HepG2 (cell line): Measurements from ENCODE around the gene DDX50. TPM values are rescaled to one million over a fixed set of nuclear protein-coding genes. Genes with fewer than 3 reads are reported as not detected.
A peak's percentile ranks its signal among the peaks of the same experiment; 100 is the strongest.

ENCODE experiments used
- CBX5 ChIP-seq: sonication (generic); formaldehyde crosslinking; IDR thresholded peaks from 2 replicates; pipeline ENCODE4 v1.4.0; 2020; ENCODE audit warnings: missing genetic modification reagents, borderline replicate concordance
- FOXK1 ChIP-seq: sonication (generic); formaldehyde crosslinking; IDR thresholded peaks from 2 replicates; pipeline ENCODE4 v1.4.0; 2020; ENCODE audit warnings: low read depth, missing genetic modification reagents, borderline replicate concordance
- GATAD1 ChIP-seq: IDR thresholded peaks from 2 replicates; pipeline ENCODE4 v1.6.1; 2016; ENCODE audit warnings: missing genetic modification reagents, missing compliant biosample characterization
- GATAD2A ChIP-seq: IDR thresholded peaks from 2 replicates; pipeline ENCODE4 v1.6.1; 2016
- GLMP ChIP-seq: sonication (generic); formaldehyde crosslinking; IDR thresholded peaks from 2 replicates; pipeline ENCODE4 v1.9.0; 2021; ENCODE audit warnings: missing genetic modification reagents, mild to moderate bottlenecking, borderline replicate concordance
- GTF2F1 ChIP-seq: fragments of 150-350 bp; IDR thresholded peaks from 2 replicates; pipeline ENCODE4 v1.6.1; 2014; ENCODE audit warnings: low read length
- HMGXB4 ChIP-seq, 2 experiments: sonication (generic) in 1 of 2; formaldehyde crosslinking in 1 of 2; IDR thresholded peaks; 2 replicates each; pipeline versions ENCODE4 v1.4.0 to v1.6.1; 2018 to 2020; ENCODE audit warnings: missing genetic modification reagents in 2 of 2, borderline replicate concordance in 1 of 2, low read depth in 1 of 2, mild to moderate bottlenecking in 1 of 2, missing biosample characterization in 1 of 2
- MEIS1 ChIP-seq: sonication (generic); formaldehyde crosslinking; IDR thresholded peaks from 2 replicates; pipeline ENCODE4 v1.9.0; 2021; ENCODE audit warnings: mild to moderate bottlenecking, missing genetic modification reagents, moderate library complexity, borderline replicate concordance
- NONO ChIP-seq, 2 experiments: fragments of 450-650 bp in 1 of 2; sonication (generic) in 1 of 2; formaldehyde crosslinking in 1 of 2; IDR thresholded peaks in 1 of 2; conservative IDR thresholded peaks in 1 of 2; 2 replicates each; pipeline versions ENCODE4 v1.6.1 to v1.8.0; 2017 to 2022; ENCODE audit warnings: mild to moderate bottlenecking in 1 of 2, missing genetic modification reagents in 1 of 2, moderate library complexity in 1 of 2
- NRL ChIP-seq: sonication (generic); formaldehyde crosslinking; IDR thresholded peaks from 2 replicates; pipeline ENCODE4 v1.5.0; 2020; ENCODE audit warnings: missing genetic modification reagents, mild to moderate bottlenecking, moderate library complexity, borderline replicate concordance
- RFXAP ChIP-seq: sonication (generic); formaldehyde crosslinking; IDR thresholded peaks from 2 replicates; pipeline ENCODE4 v1.4.0; 2020; ENCODE audit warnings: missing genetic modification reagents, borderline replicate concordance
- SAFB2 ChIP-seq: sonication (generic); formaldehyde crosslinking; IDR thresholded peaks from 2 replicates; pipeline ENCODE4 v1.5.1; 2020; ENCODE audit warnings: missing genetic modification reagents, low read depth, mild to moderate bottlenecking, borderline replicate concordance
- SOX13 ChIP-seq, 3 experiments: fragments of 450-650 bp in 1 of 3; sonication (generic) in 1 of 3; formaldehyde crosslinking in 1 of 3; IDR thresholded peaks in 2 of 3; conservative IDR thresholded peaks in 1 of 3; 2 replicates each; pipeline versions ENCODE4 v1.5.0 to v1.6.1; 2016 to 2020; ENCODE audit warnings: antibody characterized with exemption in 1 of 3, mild to moderate bottlenecking in 1 of 3, missing compliant biosample characterization in 1 of 3, missing genetic modification reagents in 1 of 3, moderate library complexity in 1 of 3
- SPEN ChIP-seq: sonication (generic); formaldehyde crosslinking; IDR thresholded peaks from 2 replicates; pipeline ENCODE4 v1.5.1; 2020; ENCODE audit warnings: low read depth, mild to moderate bottlenecking, missing genetic modification reagents
- THYN1 ChIP-seq: sonication (generic); formaldehyde crosslinking; IDR thresholded peaks from 2 replicates; pipeline ENCODE4 v1.8.1; 2023; ENCODE audit warnings: low read depth, mild to moderate bottlenecking, moderate library complexity, missing genetic modification reagents, borderline replicate concordance
- ZNF138 ChIP-seq: sonication (generic); formaldehyde crosslinking; IDR thresholded peaks from 2 replicates; pipeline ENCODE4 v1.5.0; 2020; ENCODE audit warnings: mild to moderate bottlenecking, low read depth, missing genetic modification reagents
- ZNF235 ChIP-seq: sonication (generic); formaldehyde crosslinking; IDR thresholded peaks from 2 replicates; pipeline ENCODE4 v1.8.1; 2023; ENCODE audit warnings: mild to moderate bottlenecking, missing genetic modification reagents, borderline replicate concordance
- ZNF503 ChIP-seq: sonication (generic); formaldehyde crosslinking; IDR thresholded peaks from 2 replicates; pipeline ENCODE4 v1.4.0; 2020; ENCODE audit warnings: missing genetic modification reagents
- ZNF510 ChIP-seq: sonication (generic); formaldehyde crosslinking; IDR thresholded peaks from 2 replicates; pipeline ENCODE4 v1.4.0; 2020; ENCODE audit warnings: low read depth, mild to moderate bottlenecking, missing genetic modification reagents
- ZNF672 ChIP-seq: sonication (generic); formaldehyde crosslinking; IDR thresholded peaks from 2 replicates; pipeline ENCODE4 v1.8.1; 2022; ENCODE audit warnings: missing genetic modification reagents
- ZZZ3 ChIP-seq: sonication (generic); formaldehyde crosslinking; IDR thresholded peaks from 2 replicates; pipeline ENCODE4 v1.4.0; 2020; ENCODE audit warnings: missing genetic modification reagents, mild to moderate bottlenecking, borderline replicate concordance
- polyA plus RNA-seq, 8 experiments: library from polyadenylated mRNA; depleted of rRNA in 3 of 8; stranded (reverse) in 7 of 8; unstranded in 1 of 8; fragments of >200 nt; fragmentation: Illumina TruSeq in 4 of 8; extraction: Trizol in 4 of 8; gene quantifications; 2 replicates each; pipeline versions ENCODE4 v1.2.1 to v1.2.3, GENCODE V29; 2011 to 2016; ENCODE audit warnings: low read depth in 4 of 8, missing spikeins in 1 of 8, mixed read lengths in 1 of 8; ENCODE audit not compliant: insufficient read depth in 1 of 8
- total RNA-seq, 5 experiments: library from RNA; depleted of rRNA; stranded (reverse); fragments of >200 nt; fragmentation: Illumina TruSeq; extraction: Trizol; gene quantifications; 2 replicates each; pipeline ENCODE4 v1.2.3, GENCODE V29; 2016; ENCODE audit warnings: low read depth in 1 of 5

Gene DDX50
- total and polyA plus RNA-seq, 2 of the 13 experiments (the other 11 are each of a cell fraction or from before 2014, with no cell fraction given), result 19.0 to 38.2 TPM

GRCh38 chr10:68876246-68877138 lies 24.6 kb upstream of the DDX50 start (continued):
- TF ChIP-seq SOX13 (IDR thresholded peaks at IDR 0.05) (peak; percentile 81), SOX13 (CRISPR knock-in tag; conservative IDR thresholded peaks at IDR 0.05 in 1 of 2, IDR thresholded peaks at IDR 0.05 in 1 of 2) (peak in 1 of 2 experiments; percentile 91; a peak in 2 of 4 replicates), GATAD2A (CRISPR knock-in tag) (peak; percentile 96), CBX5 (peak; percentile 78; the same call in 1 of the 2 replicates), FOXK1 (peak; percentile 91), GTF2F1 (no peak), ZZZ3 (CRISPR knock-in tag) (no peak), NRL (CRISPR knock-in tag) (no peak), GATAD1 (CRISPR knock-in tag) (peak; percentile 35; the same call in 1 of the 2 replicates), SAFB2 (CRISPR knock-in tag) (no peak), ZNF672 (CRISPR knock-in tag) (no peak), SPEN (CRISPR knock-in tag) (peak; percentile 56; the same call in 1 of the 2 replicates), GLMP (CRISPR knock-in tag) (no peak), ZNF510 (CRISPR knock-in tag) (no peak), ZNF235 (CRISPR knock-in tag) (no peak), RFXAP (CRISPR knock-in tag) (0 out of 2 replicates have a peak, but pooled peaks have one; percentile 37), NONO (IDR thresholded peaks at IDR 0.05) (no peak), NONO (CRISPR knock-in tag; conservative IDR thresholded peaks at IDR 0.05) (peak; percentile 42; the same call in 1 of the 2 replicates), MEIS1 (CRISPR knock-in tag) (peak; percentile 26; the same call in 1 of the 2 replicates), ZNF138 (CRISPR knock-in tag) (no peak), THYN1 (CRISPR knock-in tag) (no peak), ZNF503 (peak; percentile 58; the same call in 1 of the 2 replicates), HMGXB4 (CRISPR knock-in tag; IDR thresholded peaks at IDR 0.05; ENCODE audit: borderline replicate concordance in 1 of 2, low read depth in 1 of 2) (peak in 1 of 2 experiments; percentile 41; a peak in 1 of 4 replicates)
